DMS79 (cell line): ENCODE results near the gene ABHD12B.
"Not testable (repeated sequence)": the region's sequence is repeated elsewhere in the genome, so short reads cannot be mapped to it uniquely, and the experiment has no call there.

Experiments
- DNase-seq: peaks from one replicate; lab custom pipeline; 2025; lab: John Stamatoyannopoulos, UW

Gene ABHD12B

GRCh38 chr14:50896421-50896820, 24.6 kb downstream of the ABHD12B start:
- not testable (repeated sequence) for DNase-seq

- DNase-seq = not testable (repeated sequence)
These were observed 25.2 kb downstream of the ABHD12B start for GRCh38 chr14:50897005-50897404.

DNA sequence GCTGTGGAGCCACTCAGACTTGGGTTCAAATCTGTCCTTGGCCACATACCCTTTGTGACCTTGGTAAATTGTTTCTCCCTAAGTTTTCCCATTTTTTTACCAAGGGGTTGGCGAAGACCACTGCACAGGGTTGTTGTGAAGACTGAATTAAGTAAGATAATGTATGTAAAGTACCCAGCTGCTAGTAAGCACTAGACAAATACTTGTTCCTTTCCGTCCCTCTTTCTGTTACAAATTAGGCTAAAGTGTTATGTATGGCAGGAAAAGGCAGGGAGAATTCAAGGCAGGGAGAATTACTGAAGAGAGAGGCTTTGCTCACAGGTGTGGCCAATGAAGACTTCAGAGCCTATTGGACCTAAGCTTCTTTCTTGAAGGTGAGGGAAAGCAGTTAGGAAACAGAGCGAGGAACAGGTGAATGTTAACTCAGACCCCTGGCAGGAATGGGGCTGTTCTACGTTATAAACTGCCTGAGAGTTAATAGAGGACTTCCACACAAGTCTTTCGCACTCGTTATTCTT, 25.9 kb downstream of the ABHD12B start:
- no peak for DNase-seq

DNA sequence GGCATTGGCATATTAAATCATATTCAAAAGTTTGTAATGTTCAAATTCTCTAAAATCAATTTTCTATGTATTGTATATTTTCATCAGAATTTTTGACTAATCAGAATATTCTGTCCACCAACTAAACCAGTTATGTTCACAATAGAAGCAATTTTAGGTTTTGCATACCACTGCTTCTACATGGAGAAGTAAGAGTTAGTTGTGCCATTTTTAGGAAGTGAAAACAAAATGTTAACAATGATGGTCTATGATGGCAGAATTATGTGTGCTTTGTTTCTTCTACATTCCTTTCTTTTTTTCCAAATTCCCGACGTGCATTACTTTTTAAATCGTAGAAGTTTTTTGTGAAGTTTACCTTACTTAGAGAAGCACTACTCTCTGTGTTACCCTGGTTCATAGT, 29.5 kb downstream of the ABHD12B start:
- no peak for DNase-seq

DNA sequence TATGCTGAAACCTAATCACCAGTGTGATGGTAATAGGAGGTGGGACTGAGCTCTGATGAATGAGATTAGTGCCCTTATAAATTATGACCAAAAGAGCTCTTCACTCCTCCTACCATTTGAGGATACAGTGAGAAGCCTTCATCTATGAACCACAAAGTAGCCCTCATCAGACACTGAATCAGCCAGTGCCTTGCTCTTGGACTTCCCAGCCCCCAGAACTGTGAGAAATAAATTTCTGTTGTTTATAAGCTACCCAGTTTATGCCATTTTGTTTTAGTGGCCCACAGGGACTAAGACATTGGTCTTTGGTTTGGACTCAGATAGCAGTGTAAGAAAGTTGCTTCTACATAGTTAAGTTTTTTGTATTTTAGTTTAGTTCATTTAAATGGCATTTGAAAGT, 32.9 kb downstream of the ABHD12B start:
- no peak for DNase-seq

DNA sequence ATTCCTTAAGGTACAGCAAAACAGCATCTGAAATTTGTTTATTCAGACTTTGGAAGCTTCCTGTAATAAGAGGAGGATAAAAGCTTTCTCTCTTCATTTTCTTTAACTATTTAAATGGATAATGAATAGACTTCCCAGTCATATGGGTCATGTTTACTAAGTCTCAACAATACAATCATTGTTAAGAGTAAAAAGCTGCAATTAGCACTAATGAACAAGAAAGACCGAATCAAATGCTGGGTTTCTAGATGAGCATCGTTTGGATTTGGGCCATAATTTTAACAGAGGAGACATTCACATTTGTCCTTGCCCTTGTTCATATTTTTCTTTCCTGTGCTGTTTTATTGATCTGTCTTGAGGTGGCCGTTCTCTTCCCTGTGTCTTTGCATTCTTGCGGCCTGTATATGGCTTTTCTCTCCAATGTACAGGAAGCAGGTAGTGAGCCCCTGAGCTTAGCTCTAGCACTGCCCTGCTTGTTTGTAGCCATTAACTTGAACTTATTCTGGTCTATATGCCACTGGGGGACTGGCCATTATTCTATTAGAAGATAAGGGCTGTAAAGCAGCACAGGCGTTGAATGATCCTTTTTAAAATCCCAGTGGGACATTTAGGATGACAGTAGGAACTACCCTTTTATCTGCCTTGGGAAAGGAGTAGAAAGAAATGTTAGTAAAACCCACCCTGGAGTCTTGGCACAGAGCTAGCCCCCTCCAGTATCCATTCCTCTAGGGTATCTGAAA, 34.6 kb downstream of the ABHD12B start:
- DNase-seq = no peak

GRCh38 chr14:50910495-50911420, 38.9 kb downstream of the ABHD12B start:
- DNase-seq = no peak

DNA sequence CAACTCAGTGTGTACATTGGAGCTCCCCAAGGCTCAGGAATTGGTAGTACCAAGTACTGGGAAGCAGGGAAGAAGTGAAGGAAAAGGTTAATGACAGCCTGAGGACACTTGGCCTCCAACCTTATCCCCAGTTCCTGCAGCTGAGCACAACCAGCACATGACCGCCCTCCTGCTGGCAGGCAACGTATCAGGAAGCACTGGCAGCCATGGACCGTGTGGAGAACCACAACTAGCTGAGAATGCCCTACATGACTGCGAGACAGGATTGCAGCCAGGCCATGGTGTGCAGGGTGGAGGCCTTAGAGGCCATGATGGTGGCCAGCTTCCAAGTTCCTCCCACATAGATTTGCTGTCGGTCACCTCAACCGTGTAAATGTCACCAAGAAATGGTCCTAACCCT, 45.6 kb downstream of the ABHD12B start:
- DNase-seq = no peak

GRCh38 chr14:50919524-50919923, 47.7 kb downstream of the ABHD12B start:
- DNase-seq = not testable (repeated sequence)

DNA sequence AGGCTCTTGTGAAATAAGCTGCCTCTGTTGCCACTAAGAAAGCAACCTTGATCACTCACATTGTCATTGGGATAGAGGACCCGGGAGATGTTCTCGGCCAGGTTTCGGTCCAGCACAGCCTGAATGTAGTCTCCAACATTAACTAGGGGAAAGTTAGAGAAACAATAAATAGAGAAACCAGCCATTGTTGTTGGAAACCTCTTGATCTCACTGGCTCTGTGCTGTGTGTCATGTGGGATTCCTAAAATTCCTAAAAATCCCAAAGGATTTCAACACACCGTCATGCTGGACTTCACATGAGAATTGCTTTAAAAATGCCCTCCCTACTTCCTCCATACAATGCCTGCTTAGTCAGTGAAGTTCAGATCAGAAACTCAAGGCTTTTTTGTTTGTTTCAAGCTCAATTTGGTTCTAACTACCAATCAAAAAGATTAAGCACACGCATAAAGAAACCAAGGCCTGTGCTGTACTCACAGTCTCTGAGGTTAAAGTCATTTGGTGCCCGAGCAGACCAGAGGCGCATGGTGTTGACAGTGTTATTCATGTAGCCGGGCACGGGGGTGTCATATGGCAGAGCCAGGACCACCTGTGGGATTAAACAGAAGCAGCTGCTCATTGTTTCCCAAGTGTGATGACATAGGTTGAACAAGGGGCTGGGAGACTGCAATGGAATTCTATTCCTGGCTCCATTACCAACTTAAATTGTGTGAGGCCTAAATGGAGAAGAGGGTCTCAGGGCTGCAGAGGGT, 48.8 kb downstream of the ABHD12B start:
- no peak for DNase-seq

- DNase-seq = no peak
These were observed 51.0 kb downstream of the ABHD12B start for GRCh38 chr14:50922803-50923202.

GRCh38 chr14:50924236-50924635, 52.4 kb downstream of the ABHD12B start:
- no peak for DNase-seq

DNA sequence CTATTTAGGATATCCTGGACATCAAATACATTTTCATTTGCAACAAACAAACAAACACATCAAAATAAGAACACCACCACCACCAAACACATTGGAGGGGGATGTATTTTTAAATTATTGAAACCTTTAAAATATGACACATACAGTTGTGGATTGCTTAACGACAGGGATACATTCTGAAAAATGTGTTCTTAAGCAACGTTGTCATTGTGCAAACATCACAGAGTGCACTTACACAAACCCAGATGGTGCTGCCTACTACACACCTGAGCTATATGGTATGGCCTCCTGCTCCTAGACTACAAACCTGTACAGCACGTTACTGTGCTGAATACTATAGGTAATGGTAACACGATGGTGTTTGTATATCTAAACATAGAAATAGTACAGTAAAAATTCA, 53.0 kb downstream of the ABHD12B start:
- no peak for DNase-seq

- DNase-seq = no peak
These were observed 55.1 kb downstream of the ABHD12B start for GRCh38 chr14:50926851-50927386.

GRCh38 chr14:50928002-50928635, 56.3 kb downstream of the ABHD12B start:
- no peak for DNase-seq

- DNase-seq = no peak
These were observed 57.7 kb downstream of the ABHD12B start for GRCh38 chr14:50929506-50929905.

GRCh38 chr14:50931559-50931958, 59.7 kb downstream of the ABHD12B start:
- no peak for DNase-seq

DNA sequence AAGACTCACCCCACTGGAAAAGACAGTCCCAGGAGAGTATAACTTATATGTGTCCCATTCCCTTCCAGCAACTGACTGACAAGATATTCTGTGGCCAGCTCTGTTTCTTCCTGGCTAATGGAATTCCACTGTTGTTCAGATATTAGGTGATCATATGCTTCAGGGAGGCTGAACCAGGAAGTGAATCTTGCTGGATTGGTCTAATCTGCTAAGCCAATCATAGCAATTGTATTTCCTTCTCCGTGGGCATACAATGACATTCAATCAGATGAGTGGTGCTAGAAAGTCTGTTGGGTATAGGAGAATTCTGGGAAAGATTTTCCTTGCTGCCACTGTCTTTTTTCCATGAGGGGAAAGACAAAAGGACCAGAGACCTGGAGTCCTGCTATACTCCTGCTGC, 60.3 kb downstream of the ABHD12B start:
- no peak for DNase-seq

- DNase-seq = no peak
These were observed 61.0 kb downstream of the ABHD12B start for GRCh38 chr14:50932592-50933495.
